HG03457 (cell line): Measurements from ENCODE around the gene ST3GAL3.

ENCODE experiments used
- ATAC-seq: cut with Tn5 transposase; IDR thresholded peaks from one replicate; pipeline ENCODE4 v1.9.1; 2021; ENCODE audit warnings: moderate number of reproducible peaks; ENCODE audit not compliant: unreplicated experiment

Gene ST3GAL3

GRCh38 chr1:43908226-43908625, 200.9 kb downstream of the ST3GAL3 start:
- no peak for ATAC-seq

GRCh38 chr1:43908858-43909257, 201.5 kb downstream of the ST3GAL3 start:
- no peak for ATAC-seq

- no peak for ATAC-seq
Observed at GRCh38 chr1:43910343-43910742, 203.0 kb downstream of the ST3GAL3 start.

- no peak for ATAC-seq
Observed at GRCh38 chr1:43912607-43913006, 205.3 kb downstream of the ST3GAL3 start.

GRCh38 chr1:43913051-43913501, 205.7 kb downstream of the ST3GAL3 start:
- ATAC-seq, result no peak

GRCh38 chr1:43913666-43914360, 206.5 kb downstream of the ST3GAL3 start:
- ATAC-seq, result no peak

GRCh38 chr1:43914576-43915525, 207.5 kb downstream of the ST3GAL3 start:
- no peak for ATAC-seq

- no peak for ATAC-seq
Observed at GRCh38 chr1:43919906-43920305, 212.6 kb downstream of the ST3GAL3 start.

GRCh38 chr1:43921022-43921421, 213.7 kb downstream of the ST3GAL3 start:
- ATAC-seq, result no peak

- no peak for ATAC-seq
Observed at GRCh38 chr1:43924516-43924915, 217.2 kb downstream of the ST3GAL3 start.

- ATAC-seq, result no peak
Observed at GRCh38 chr1:43925846-43926245, 218.5 kb downstream of the ST3GAL3 start.

- no peak for ATAC-seq
Observed at GRCh38 chr1:43930168-43930948, 223.0 kb downstream of the ST3GAL3 start.

GRCh38 chr1:43930949-43931275, 223.6 kb downstream of the ST3GAL3 start:
- no peak for ATAC-seq

- no peak for ATAC-seq
Observed at GRCh38 chr1:43931711-43932660, 224.7 kb downstream of the ST3GAL3 start.

- no peak for ATAC-seq
Observed at GRCh38 chr1:43932786-43933385, 225.6 kb downstream of the ST3GAL3 start.

- no peak for ATAC-seq
Observed at GRCh38 chr1:43933386-43934100, 226.2 kb downstream of the ST3GAL3 start, which contains the start of gene ARTN. Gene ARTN (plus strand): TSS chr1:43933801. CDS start chr1:43935657, 1,856 bp downstream.

GRCh38 chr1:43934101-43934985, 227.0 kb downstream of the ST3GAL3 start:
- no peak for ATAC-seq

GRCh38 chr1:43934986-43935324, 227.6 kb downstream of the ST3GAL3 start:
- ATAC-seq, result no peak
